DMS53 treated with DMSO at 0.1 percent for 48 hours (cell line): ENCODE data around the gene CRISPLD2.

Source experiments
- DNase-seq: peaks from one replicate; lab custom pipeline; 2025; ENCODE audit not compliant: unreplicated experiment; lab: John Stamatoyannopoulos, UW

The CRISPLD2 gene

DNA sequence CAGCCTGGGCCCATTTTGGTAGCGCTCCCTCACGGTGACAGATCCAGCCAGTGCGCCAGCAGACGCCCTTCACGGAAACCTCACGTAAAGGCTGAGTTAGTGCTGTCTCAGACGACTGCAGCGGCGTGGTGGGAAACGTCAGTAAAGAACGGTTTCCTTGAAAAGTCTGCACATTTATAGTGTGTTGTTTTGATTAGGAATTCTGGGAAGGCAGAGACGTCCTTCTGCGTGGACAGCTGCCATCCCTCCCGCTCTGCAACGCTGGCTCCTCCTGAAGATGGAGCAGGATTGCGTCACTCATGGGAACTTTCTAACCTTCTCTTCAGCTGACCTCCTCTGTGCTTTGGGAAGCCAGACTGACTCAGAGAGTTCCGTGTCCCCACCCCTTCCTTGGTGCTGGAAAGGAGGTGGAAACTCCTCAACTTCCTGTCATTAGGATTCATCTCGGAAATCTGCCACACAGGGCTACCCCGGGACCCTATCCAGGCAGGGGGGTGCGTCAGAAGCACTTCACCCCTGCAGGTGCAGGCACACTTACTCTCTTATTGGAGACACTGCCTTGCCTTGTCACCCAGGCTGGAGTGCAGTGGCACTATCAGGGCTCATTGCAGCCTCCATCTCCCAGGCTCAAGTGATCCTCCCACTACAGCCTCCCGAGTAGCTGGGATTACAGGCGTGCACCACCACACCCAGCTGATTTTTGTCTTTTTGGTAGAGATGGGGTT lies 24.3 kb upstream of the CRISPLD2 start:
- no peak for DNase-seq

DNA sequence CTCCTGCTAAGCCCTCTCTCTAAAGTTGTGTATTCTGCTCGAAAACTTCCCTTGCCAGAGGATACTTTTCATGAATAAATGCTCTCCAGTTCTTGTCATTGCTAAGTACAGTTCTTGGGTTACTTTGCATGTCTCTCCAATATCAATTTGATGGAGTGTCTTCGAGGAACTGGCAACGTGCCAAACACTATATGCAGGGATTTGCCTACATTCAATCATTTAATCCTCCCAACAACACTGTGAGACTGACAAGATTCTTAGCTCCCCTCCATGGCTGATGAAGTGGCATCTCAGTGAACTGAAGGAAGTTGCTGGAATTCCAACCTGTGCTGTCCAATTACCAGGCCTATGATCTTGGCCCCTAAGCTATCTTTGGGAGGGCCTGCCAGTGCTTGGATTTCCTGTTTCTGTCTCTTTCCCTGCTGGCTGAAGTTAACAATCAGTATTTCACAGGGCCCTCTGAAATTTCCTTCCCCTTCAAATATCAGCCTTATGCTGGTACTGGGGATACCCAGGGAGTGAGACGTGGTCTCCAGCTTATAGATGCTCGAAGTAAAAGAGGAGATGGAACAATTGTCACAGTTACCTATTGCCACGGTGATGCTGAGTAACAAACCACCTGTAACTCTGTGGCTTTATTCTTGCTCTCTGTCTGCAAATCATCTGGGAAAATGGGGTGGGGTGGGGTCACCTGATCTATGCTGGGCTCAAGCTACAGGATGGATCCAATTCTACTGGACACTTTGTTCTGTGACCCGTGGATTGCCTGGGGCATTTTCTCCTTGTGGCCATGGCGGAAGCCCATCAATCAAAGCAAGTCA lies 19.4 kb upstream of the CRISPLD2 start:
- DNase-seq, result no peak

DNA sequence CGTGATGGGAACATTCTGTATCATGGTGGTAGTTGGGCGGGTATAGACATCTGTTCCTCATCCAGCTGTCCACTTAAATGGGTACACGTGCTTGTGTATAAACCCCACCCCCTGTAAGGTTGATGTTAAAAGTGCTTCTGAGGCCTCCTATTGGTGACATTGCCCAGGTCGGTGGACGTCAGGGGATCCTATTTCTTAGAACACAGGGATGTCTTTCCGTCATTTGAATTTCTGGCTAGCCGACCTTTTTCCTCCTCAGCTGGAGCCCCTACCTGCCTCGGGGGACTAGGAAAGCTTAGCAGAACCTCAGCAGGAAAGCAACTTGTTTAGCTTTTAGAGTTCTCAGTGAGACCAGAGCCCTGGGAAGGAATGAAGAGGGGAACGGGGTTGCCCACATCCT lies 16.6 kb upstream of the CRISPLD2 start:
- DNase-seq, result no peak

DNA sequence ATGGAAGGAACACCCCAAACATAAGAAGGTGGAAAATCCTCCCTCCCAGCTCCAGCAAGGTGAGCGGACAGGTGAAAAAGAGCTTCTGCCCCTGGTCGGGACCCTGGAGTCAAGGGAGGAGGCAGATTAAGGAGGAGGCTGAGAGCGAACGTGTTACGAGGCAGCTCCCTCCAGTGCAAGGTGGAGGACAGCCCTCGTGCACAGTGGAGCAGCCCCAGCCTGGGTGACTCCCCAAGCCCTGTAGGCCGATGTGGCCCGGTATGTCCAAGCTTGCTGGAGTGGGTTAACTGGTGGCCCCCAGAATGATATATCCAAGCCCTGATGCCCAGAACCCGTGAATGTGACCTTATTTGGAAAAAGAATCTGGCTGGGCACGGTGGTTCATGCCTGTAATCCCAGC lies 15.5 kb upstream of the CRISPLD2 start:
- no peak for DNase-seq

DNA sequence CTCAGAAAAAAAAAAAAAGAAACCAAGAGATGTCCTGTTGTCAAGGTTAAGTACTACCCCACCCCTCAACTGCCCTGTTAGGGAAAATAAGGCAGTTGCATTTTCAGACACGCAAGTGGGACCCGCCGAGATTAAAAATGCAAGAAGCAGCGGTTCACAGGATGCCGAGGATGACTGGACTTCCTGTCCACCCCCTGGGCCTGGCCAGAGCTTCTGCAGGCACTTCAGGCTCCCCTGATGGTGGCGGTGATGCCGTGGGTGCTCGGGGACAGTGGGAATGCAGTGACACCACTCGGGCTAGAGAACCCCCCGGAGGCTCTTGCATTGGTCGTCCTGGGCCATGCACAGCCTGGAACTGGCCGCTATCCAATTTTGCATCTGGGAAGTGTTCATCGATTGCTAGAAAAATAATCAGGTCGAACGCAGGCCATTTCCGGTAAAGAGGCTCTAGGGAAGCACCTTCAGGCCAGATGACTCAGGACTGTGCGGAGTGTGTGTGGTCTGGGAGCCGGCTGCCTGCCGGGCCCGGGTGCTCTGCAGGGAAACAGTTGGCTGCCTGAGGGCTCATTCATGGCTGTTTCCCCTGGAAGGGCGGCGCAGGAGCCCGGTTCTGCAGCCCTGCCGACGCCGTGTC lies 13.4 kb upstream of the CRISPLD2 start:
- peak; percentile 36 for DNase-seq

DNA sequence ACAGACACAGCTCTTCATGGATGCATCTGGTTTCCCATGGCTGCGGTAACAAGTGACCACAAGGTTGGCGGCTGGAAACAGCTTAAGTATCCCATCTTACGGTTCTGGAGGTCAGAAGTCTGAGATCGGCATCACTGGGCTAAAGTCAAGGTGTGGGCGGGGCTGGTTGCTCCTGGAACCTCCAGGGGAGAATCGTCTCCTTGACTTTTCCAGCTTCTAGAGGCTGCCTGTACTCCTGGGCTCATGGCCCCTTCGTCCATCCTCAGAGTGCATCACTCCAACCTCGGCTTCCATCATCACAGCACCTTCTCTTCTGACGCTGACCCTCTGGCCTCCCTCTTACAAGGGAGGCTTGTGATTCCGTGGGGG lies 12.9 kb upstream of the CRISPLD2 start:
- no peak for DNase-seq

DNA sequence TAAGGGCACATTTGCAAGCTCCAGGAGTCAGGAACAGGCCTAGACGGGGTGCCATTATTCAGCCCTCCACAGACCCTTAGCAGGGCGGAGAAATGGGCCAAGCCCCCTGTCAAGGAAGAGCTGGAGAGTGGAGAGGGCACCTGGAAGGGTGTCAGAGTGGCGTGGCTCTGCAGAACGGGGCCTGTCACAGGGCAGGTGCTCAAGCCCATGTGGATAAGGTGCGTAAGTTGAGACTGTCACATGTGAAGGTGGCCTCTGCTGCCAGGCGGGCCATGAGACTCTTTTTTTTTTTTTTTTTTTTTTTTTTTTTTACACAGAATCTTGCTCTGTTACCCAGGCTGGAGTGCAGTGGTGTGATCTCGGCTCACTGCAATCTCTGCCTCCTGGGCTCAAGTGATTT lies 12.0 kb upstream of the CRISPLD2 start:
- DNase-seq, result no peak

DNA sequence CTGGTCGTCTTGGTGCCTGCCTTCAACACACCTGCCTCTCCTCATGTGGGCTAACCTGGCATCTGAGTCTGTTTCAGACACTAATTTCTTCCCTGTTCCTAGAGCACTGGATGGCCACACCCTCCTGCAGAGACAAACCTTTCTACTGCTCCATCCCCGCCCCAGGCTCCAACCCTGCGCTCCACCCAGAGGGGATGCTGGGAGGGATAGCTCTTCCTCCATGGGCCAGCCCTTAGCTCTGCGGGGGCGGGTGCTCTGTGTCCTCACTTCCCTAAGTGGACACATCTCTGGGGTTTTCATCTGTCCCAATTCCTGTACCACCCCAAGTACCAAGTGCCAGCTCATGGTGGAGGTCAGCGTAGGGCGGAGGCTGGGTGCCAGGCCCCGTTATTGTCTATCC lies 11.0 kb upstream of the CRISPLD2 start:
- no peak for DNase-seq

DNA sequence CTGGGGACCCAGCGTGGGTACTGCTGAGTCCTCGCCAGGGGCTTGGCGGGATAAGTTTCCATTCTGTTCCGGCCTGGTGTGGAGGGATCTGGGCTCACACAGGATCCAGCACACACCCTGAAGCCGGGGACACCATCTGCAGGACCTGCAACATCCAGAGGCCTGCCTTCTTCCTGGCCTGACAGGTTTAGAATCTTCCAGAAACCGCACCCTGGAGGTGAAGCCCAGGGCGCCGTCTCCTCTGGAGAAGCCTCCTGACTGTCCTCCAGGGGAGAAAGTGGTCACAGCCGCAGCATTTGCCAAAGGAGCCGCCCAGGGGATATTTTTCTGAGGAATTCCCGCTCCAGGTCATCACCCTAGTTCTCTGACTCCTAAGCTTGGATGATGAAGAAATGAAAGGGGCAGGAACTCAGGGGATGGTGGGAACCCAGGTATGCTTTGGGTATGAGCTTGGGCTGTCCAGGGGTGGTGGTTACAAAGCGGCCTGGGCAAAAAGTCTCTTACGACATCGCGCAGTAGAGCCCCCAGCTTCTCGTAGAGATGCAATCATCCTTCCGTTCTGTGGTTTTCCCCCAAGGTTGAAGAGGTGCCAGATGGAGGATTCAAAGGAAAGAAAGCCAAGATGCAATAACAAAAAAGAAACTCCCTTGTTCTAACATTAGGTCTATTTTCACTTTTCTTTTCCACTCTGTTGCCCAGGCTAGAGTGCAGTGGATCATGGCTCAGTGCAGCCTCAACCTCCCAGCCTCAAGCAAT lies 9.1 kb upstream of the CRISPLD2 start:
- DNase-seq, result no peak

DNA sequence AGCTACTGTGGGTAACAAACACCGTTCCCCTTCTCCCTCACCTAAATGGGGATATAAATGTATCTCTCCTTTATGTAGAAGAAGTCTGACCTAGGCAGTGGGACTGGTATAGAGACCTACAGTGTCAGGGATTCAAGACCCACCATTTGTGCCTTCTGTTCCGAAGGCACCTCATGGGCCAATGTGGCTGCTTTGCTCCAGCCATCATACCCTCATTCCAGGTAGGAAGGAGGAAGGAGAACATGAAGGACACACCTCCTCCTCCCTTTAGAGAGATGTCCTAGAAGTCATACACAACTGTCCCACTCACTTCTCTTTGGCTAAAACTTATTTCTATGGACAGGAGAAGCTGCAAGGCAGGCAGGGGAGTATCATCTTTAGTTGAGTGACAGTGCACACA lies 8.3 kb upstream of the CRISPLD2 start:
- DNase-seq, result no peak

DNA sequence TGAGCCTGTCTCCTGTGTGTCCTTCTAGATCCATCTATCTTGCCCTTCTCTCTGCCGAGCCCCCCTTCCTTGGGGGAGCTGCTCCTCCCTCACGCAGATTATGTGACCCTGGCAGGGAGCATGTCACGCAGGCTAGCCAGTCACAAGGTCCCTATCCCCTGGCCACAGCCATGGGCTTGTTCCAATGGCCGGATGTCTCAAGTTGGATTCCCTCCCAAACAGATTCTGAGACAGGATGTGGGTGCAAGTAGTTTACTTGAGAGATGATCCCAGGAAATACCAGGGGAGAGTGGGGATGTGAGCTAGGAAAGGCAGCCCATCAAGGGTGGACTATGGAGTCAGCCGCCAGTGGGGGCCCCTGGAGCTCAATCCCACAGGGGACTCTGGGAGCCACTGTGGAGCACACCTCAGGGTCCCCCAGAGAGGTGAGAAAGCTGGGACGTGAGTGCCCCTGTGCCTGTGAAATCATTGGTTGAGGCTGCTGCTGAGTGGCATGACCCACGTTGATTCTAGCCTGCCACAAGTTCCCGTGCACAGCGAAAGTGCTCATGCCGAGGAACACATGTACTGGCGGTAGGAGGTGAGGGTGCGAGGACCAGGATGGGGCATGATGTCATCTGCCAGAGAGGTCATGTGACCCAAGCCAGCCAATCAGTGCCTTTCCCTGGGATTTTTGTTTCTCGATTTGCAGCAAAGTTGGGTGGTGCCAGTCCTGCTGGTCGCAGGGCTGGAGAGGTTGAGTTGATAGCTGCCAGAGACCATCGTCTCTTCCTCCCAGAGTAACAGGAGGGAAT lies 6.4 kb upstream of the CRISPLD2 start:
- no peak for DNase-seq

DNA sequence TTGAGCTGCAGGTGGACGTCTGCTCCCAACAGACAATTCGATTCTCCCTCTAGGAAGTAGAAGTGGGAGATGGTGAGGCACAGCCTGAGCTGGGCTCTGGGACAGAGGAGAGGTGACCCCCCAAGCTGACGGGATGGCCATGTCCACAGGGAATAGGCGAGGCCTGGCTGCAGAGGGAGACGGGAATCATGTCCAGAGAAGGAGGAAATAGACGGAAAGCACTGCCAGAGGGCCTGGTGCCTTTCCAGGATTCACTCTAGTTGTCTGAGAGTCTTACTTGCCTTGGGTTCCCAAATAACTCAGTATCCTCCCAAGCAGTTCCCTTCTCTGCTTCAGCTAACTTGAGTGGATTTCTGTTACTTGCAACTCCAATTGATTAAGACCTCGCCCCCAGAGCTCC lies 4.3 kb upstream of the CRISPLD2 start:
- no peak for DNase-seq

DNA sequence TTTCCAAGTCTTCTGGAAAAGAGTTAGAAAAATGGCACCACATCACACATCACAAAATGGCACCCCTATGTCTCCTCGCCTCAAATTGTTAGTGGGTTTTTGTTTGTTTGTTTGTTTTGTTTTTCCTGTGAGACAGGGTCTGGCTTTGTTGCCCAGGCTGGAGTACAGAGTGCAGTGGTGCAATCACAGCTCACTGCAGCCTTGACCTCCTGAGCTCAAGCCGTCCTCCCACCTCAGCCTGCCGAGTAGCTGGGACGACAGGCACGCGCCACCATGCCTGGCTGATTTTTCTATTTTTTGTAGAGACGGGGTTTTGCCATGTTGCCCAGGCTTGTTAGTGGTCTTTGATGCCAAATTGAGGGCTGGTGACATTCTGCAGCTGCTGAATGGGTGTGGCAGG lies 3.8 kb upstream of the CRISPLD2 start:
- DNase-seq, result no peak

DNA sequence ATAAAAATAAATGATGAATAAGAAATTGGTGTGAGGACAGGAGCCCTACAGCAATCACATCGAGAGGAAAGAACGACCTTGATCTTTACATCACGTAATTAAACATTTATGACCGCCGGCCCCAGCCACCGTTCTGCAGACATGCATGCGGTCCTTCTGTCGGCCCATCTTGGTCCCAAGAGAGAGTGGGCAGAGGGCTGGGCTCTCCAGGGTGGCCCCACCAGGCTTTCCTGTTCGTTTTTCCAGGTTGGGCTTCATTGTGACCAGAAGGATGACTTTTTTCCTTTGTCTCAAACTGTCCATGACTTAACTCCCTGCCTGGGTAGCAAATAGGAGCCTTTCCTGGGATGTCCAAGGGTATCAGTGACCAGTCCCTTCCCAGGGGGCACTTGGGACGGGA lies 3.3 kb upstream of the CRISPLD2 start:
- DNase-seq, result no peak

DNA sequence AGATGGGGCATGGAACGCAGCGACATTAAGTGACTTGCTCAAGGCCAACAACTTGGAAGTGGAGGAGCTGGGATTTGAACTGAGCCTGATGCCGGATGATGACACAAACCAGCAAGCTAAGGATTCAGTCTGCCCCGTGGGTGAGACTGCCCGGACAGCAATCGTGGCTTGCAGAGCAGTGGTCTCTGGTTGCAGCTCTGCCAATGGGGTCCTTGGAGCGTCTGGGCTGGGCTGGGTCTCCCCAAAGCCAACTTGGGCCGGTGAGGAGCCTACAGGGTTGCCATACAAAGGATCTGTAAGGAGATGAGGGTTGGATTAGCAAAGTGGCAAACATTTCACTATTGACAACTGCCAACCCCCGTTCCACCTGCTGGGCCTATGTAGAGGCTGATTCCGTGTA lies 2.6 kb upstream of the CRISPLD2 start:
- no peak for DNase-seq

DNA sequence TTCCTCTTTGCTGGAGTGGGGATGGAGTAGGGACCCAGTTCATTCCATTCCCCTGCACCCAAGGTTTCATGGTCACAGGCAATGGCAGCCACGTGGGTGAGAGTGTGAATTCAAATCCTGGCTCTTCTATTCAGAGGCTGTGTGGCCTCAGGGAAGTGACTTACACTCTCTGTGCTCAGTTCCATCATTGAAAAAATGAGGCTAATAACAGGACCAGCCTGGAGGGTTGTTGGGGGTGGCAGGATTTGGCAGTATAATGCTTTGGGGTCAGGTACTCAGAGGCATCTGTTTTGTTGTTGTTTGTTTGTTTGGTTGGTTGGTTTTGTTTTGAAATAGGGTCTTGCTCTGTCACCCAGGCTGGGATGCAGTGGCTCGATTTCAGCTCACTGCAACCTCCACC lies 2.2 kb upstream of the CRISPLD2 start:
- DNase-seq, result no peak

DNA sequence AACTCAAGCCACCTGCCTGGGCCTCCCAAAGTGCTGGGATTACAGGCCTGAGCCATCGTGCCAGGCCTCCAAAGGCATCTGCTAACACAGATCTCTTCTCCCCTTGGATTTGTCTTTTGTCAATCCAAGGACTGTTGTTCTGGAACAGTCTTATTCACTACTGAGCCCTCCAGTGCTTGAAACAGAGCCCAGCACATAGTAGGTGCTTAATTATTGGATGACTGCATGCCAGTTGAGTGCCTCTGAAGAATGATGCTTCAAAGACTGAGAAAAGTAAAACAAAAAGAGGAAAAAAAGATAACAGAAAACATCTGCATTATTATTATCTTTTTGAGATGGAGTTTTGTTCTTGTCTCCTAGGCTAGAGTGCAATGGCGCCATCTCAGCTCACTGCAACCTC lies 1.7 kb upstream of the CRISPLD2 start:
- no peak for DNase-seq

DNA sequence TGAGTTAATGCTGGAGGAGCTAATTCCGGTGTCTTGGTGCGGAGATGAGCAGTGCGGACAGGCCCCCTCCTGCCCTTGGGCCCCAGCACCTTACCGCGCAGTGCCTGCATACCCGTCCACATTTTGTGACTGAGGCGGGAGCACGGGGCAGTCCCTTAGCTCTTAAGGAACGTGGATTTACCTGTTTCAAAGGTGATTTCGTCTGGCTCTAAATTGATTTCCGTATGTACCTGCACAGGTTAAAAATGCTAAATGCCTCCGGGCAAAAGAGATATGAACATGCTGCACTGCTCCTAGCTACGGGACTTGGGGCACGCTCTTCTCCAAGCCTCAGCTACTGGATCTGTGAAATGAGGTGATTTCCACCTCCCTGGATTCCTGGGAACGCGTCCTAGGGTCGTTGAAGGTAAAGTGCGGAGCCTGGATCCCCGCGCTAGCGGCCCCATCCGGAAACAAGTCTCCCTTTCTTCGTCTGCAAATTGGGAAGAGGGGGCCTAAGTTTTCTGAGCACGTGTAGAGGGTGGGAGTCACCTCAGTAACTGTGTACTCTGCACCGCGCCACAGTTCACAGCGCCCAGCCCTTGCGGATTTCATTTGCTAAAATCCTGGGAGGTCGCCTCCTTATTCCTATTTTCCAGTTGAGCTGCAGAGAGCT lies 669 bp upstream of the CRISPLD2 start:
- DNase-seq, result no peak

DNA sequence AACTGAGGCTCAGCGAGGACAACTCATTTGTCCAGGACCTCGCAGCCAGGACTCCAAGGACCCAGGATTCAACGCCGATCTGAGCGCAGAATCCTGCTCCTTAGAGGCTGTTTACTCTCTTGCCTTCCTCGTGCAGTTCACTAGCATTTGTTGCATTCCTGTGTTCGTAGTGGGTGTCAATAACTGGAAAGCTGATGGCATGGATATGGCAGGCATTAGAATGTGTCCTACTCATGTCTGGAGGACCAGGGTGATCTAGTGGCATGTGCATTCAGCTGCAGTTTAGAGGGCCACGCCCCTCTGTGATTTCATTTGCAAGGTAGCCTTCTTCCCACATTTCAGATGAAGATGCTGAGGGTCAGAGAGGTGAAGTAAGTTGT lies 510 bp downstream of the CRISPLD2 start:
- no peak for DNase-seq

DNA sequence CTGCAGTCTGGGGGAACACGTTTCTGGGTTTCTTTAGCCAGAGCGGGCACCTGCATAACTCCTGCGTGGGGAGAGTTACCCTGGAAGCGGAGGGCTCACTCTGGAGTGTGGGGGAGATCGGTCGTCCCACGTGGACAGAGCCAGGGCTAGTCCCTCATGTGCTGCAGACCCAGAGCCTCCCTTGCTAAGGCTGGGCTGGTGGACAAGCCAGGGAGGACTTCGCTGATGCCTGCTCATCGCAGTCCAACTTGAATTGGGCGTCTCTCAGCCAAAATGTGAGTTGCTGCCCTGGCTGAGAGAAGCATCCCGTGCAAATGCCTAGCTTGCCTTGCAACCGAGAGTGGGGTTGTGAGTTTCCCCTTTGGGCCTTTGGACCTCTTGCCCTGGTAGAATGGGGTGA lies 986 bp downstream of the CRISPLD2 start:
- no peak for DNase-seq
